Central memory CD8-positive, alpha-beta T cell (primary cell): ENCODE measurements around the gene SYCP2.
"Not testable (repeated sequence)": the region's sequence is repeated elsewhere in the genome, so short reads cannot be mapped to it uniquely, and the experiment has no call there.

Source experiments
- ATAC-seq: fragments of 150-1000 bp; cut with Tn5 transposase; replicated peaks from 2 replicates; pipeline ENCODE4 v1.10.0; 2022; ENCODE audit warnings: mild to moderate bottlenecking, moderate FRiP score, moderate number of reproducible peaks; ENCODE audit not compliant: poor library complexity, severe bottlenecking; ENCODE audit errors: extremely low read depth
- DNase-seq, 2 donors: peaks; one replicate each; pipeline ENCODE4 v3.0.0; 2021; ENCODE audit warnings: low spot score in 2 of 2
- H3K27ac Mint-ChIP-seq: one replicate; pipeline ENCODE4 v1.8.0; 2022; ENCODE audit warnings: low read depth, mild to moderate bottlenecking, moderate library complexity, mixed read lengths
- H3K27me3 Mint-ChIP-seq: one replicate; pipeline ENCODE4 v1.8.0; 2022; ENCODE audit warnings: mixed read lengths
- H3K36me3 Mint-ChIP-seq: one replicate; pipeline ENCODE4 v1.8.0; 2022; ENCODE audit warnings: mild to moderate bottlenecking, moderate library complexity, mixed read lengths; ENCODE audit not compliant: insufficient read depth
- H3K4me1 Mint-ChIP-seq: one replicate; pipeline ENCODE4 v1.8.0; 2022; ENCODE audit warnings: mixed read lengths
- H3K4me3 Mint-ChIP-seq: one replicate; pipeline ENCODE4 v1.8.0; 2022; ENCODE audit warnings: mild to moderate bottlenecking, moderate library complexity, mixed read lengths
- H3K9me3 Mint-ChIP-seq: one replicate; pipeline ENCODE4 v1.8.0; 2022; ENCODE audit warnings: mixed read lengths

SYCP2 gene

GRCh38 chr20:59880198-59880597, 53.2 kb downstream of the SYCP2 start:
- ATAC-seq (no peak), DNase-seq (no peak)
- H3K4me3 Mint-ChIP-seq: no peak overlapping the region
- no peaks in the 10 kb centered on the region for H3K4me1 Mint-ChIP-seq
- H3K36me3 Mint-ChIP-seq: peaks cover 8% of the 10 kb centered on the region
- no peaks in the 10 kb centered on the region for H3K9me3 Mint-ChIP-seq
- H3K27me3 Mint-ChIP-seq: no peaks in the 10 kb centered on the region
- H3K27ac Mint-ChIP-seq: no peak overlapping the region

- H3K4me1 Mint-ChIP-seq: no peaks in the 10 kb centered on the region
- no peaks in the 10 kb centered on the region for H3K9me3 Mint-ChIP-seq
- no peak overlapping the region for H3K4me3 Mint-ChIP-seq
- H3K27me3 Mint-ChIP-seq: no peaks in the 10 kb centered on the region
- H3K27ac Mint-ChIP-seq: no peak overlapping the region
- DNase-seq: no peak
- peaks cover 11% of the 10 kb centered on the region for H3K36me3 Mint-ChIP-seq
- ATAC-seq: no peak
These were observed 60.0 kb downstream of the SYCP2 start for GRCh38 chr20:59873409-59873808.

- H3K4me3 Mint-ChIP-seq: no peak overlapping the region
- H3K4me1 Mint-ChIP-seq: no peaks in the 10 kb centered on the region
- DNase-seq (no peak), ATAC-seq (no peak)
- H3K27me3 Mint-ChIP-seq: no peaks in the 10 kb centered on the region
- H3K9me3 Mint-ChIP-seq: no peaks in the 10 kb centered on the region
- peaks cover 7% of the 10 kb centered on the region for H3K36me3 Mint-ChIP-seq
- no peak overlapping the region for H3K27ac Mint-ChIP-seq
These were observed 62.3 kb downstream of the SYCP2 start for GRCh38 chr20:59871096-59871495.

GRCh38 chr20:59866338-59866737, 67.1 kb downstream of the SYCP2 start:
- H3K36me3 Mint-ChIP-seq: peaks cover 4% of the 10 kb centered on the region
- H3K4me3 Mint-ChIP-seq: no peak overlapping the region
- H3K27me3 Mint-ChIP-seq: no peaks in the 10 kb centered on the region
- ATAC-seq (no peak), DNase-seq (no peak)
- H3K9me3 Mint-ChIP-seq: no peaks in the 10 kb centered on the region
- H3K27ac Mint-ChIP-seq: no peak overlapping the region
- H3K4me1 Mint-ChIP-seq: no peaks in the 10 kb centered on the region

GRCh38 chr20:59864726-59865125, 68.7 kb downstream of the SYCP2 start:
- DNase-seq (no peak), ATAC-seq (no peak)
- H3K4me3 Mint-ChIP-seq: no peak overlapping the region
- H3K27ac Mint-ChIP-seq: no peak overlapping the region
- no peaks in the 10 kb centered on the region for H3K9me3 Mint-ChIP-seq
- peaks cover 2% of the 10 kb centered on the region for H3K36me3 Mint-ChIP-seq
- H3K4me1 Mint-ChIP-seq: no peaks in the 10 kb centered on the region
- H3K27me3 Mint-ChIP-seq: no peaks in the 10 kb centered on the region

GRCh38 chr20:59863058-59863457, 70.4 kb downstream of the SYCP2 start:
- DNase-seq (no peak), ATAC-seq (no peak)
- H3K9me3 Mint-ChIP-seq: no peaks in the 10 kb centered on the region
- H3K27me3 Mint-ChIP-seq: no peaks in the 10 kb centered on the region
- no peak overlapping the region for H3K27ac Mint-ChIP-seq
- no peak overlapping the region for H3K4me3 Mint-ChIP-seq
- H3K36me3 Mint-ChIP-seq: no peaks in the 10 kb centered on the region
- no peaks in the 10 kb centered on the region for H3K4me1 Mint-ChIP-seq

GRCh38 chr20:59861401-59861800, 72.0 kb downstream of the SYCP2 start:
- H3K27ac Mint-ChIP-seq: no peak overlapping the region
- H3K9me3 Mint-ChIP-seq: no peaks in the 10 kb centered on the region
- ATAC-seq (no peak), DNase-seq (no peak)
- no peaks in the 10 kb centered on the region for H3K27me3 Mint-ChIP-seq
- H3K4me3 Mint-ChIP-seq: no peak overlapping the region
- H3K36me3 Mint-ChIP-seq: no peaks in the 10 kb centered on the region
- H3K4me1 Mint-ChIP-seq: no peaks in the 10 kb centered on the region

- Mint-ChIP-seq H3K27ac (no peak overlapping the region), H3K27me3 (no peaks in the 10 kb centered on the region), H3K4me1 (no peaks in the 10 kb centered on the region), H3K4me3 (no peak overlapping the region), H3K9me3 (no peaks in the 10 kb centered on the region), H3K36me3 (no peaks in the 10 kb centered on the region)
- ATAC-seq (no peak), DNase-seq (no peak)
These were observed 75.0 kb downstream of the SYCP2 start for GRCh38 chr20:59858425-59858824.

- no peaks in the 10 kb centered on the region for H3K9me3 Mint-ChIP-seq
- no peak for DNase-seq
- no peak overlapping the region for H3K27ac Mint-ChIP-seq
- H3K27me3 Mint-ChIP-seq: no peaks in the 10 kb centered on the region
- ATAC-seq: no peak
- no peaks in the 10 kb centered on the region for H3K36me3 Mint-ChIP-seq
- no peaks in the 10 kb centered on the region for H3K4me1 Mint-ChIP-seq
- no peak overlapping the region for H3K4me3 Mint-ChIP-seq
These were observed 75.5 kb downstream of the SYCP2 start for GRCh38 chr20:59857966-59858365.

GRCh38 chr20:59856941-59857340, 76.5 kb downstream of the SYCP2 start:
- not testable (repeated sequence) for H3K27ac Mint-ChIP-seq, ATAC-seq, H3K4me3 Mint-ChIP-seq, H3K4me1 Mint-ChIP-seq, H3K27me3 Mint-ChIP-seq, DNase-seq, H3K36me3 Mint-ChIP-seq, H3K9me3 Mint-ChIP-seq

GRCh38 chr20:59856526-59856925, 76.9 kb downstream of the SYCP2 start:
- not testable (repeated sequence) for ATAC-seq, H3K4me1 Mint-ChIP-seq, DNase-seq, H3K4me3 Mint-ChIP-seq, H3K9me3 Mint-ChIP-seq, H3K36me3 Mint-ChIP-seq, H3K27ac Mint-ChIP-seq, H3K27me3 Mint-ChIP-seq

- no peak for ATAC-seq
- H3K36me3 Mint-ChIP-seq: no peaks in the 10 kb centered on the region
- H3K9me3 Mint-ChIP-seq: no peaks in the 10 kb centered on the region
- H3K4me1 Mint-ChIP-seq: no peaks in the 10 kb centered on the region
- DNase-seq: no peak
- no peak overlapping the region for H3K4me3 Mint-ChIP-seq
- no peaks in the 10 kb centered on the region for H3K27me3 Mint-ChIP-seq
- H3K27ac Mint-ChIP-seq: no peak overlapping the region
These were observed 83.3 kb downstream of the SYCP2 start for GRCh38 chr20:59850018-59850641.

GRCh38 chr20:59848182-59848581, 85.3 kb downstream of the SYCP2 start:
- ATAC-seq (no peak), DNase-seq (no peak)
- H3K9me3 Mint-ChIP-seq: no peaks in the 10 kb centered on the region
- no peaks in the 10 kb centered on the region for H3K36me3 Mint-ChIP-seq
- H3K27me3 Mint-ChIP-seq: no peaks in the 10 kb centered on the region
- no peak overlapping the region for H3K4me3 Mint-ChIP-seq
- no peaks in the 10 kb centered on the region for H3K4me1 Mint-ChIP-seq
- H3K27ac Mint-ChIP-seq: no peak overlapping the region

- H3K36me3 Mint-ChIP-seq: no peaks in the 10 kb centered on the region
- H3K27ac Mint-ChIP-seq: no peak overlapping the region
- no peak overlapping the region for H3K4me3 Mint-ChIP-seq
- no peaks in the 10 kb centered on the region for H3K4me1 Mint-ChIP-seq
- no peak for DNase-seq
- no peaks in the 10 kb centered on the region for H3K9me3 Mint-ChIP-seq
- ATAC-seq: no peak
- no peaks in the 10 kb centered on the region for H3K27me3 Mint-ChIP-seq
These were observed 88.0 kb downstream of the SYCP2 start for GRCh38 chr20:59845472-59845871.
